Spleen (tissue), 11 donors: ENCODE data around the gene SNRPA1. TPM values are rescaled to one million over a fixed set of nuclear protein-coding genes. Genes with fewer than 3 reads are reported as not detected.
A peak's percentile ranks its signal among the peaks of the same experiment; 100 is the strongest.

Experiments used
- DNase-seq: peaks from one replicate; pipeline ENCODE4 v3.0.0-alpha.2; 2020
- H3K27ac ChIP-seq, 8 donors: fragments of 200-600 bp; sonication (generic) in 7 of 8; 1 replicate in 4 of 8; 2 replicates in 4 of 8; pipeline versions ENCODE4 v1.5.0 to v1.8.0; 2016 to 2021; ENCODE audit warnings: inconsistent platforms in 4 of 8, mild to moderate bottlenecking in 4 of 8, moderate library complexity in 1 of 8
- H3K27me3 ChIP-seq, 7 donors: fragments of 200-600 bp; sonication (generic) in 6 of 7; replicated peaks in 1 of 7; 1 replicate in 4 of 7; 2 replicates in 3 of 7; pipeline versions ENCODE4 v1.5.0 to v1.8.0; 2016 to 2021; ENCODE audit warnings: inconsistent platforms in 3 of 7, mild to moderate bottlenecking in 1 of 7
- H3K36me3 ChIP-seq, 6 donors: fragments of 200-600 bp; sonication (generic) in 5 of 6; 1 replicate in 4 of 6; 2 replicates in 2 of 6; pipeline versions ENCODE4 v1.5.0 to v1.8.0; 2016 to 2021; ENCODE audit warnings: inconsistent platforms in 2 of 6
- H3K4me1 ChIP-seq, 6 donors: fragments of 200-600 bp; sonication (generic) in 5 of 6; 1 replicate in 3 of 6; 2 replicates in 3 of 6; pipeline versions ENCODE4 v1.5.0 to v1.8.0; 2016 to 2021; ENCODE audit warnings: inconsistent platforms in 3 of 6
- H3K4me3 ChIP-seq, 8 donors: fragments of 200-600 bp; sonication (generic) in 7 of 8; 1 replicate in 4 of 8; 2 replicates in 4 of 8; pipeline versions ENCODE4 v1.5.0 to v1.8.0; 2016 to 2021; ENCODE audit warnings: inconsistent platforms in 4 of 8, mild to moderate bottlenecking in 4 of 8, moderate library complexity in 2 of 8
- H3K9me3 ChIP-seq, 8 donors: fragments of 200-600 bp; sonication (generic) in 7 of 8; 1 replicate in 4 of 8; 2 replicates in 4 of 8; pipeline versions ENCODE4 v1.5.0 to v1.8.0; 2016 to 2021; ENCODE audit warnings: inconsistent platforms in 4 of 8
- CTCF ChIP-seq, 11 experiments: fragments of 200-600 bp in 7 of 11; fragments of 450-650 bp in 4 of 11; sonication (generic) in 4 of 11; IDR thresholded peaks in 8 of 11; conservative IDR thresholded peaks in 3 of 11; 1 replicate in 7 of 11; 2 replicates in 4 of 11; pipeline versions ENCODE4 v1.4.0 to v1.8.0; 2016 to 2021; ENCODE audit warnings: antibody characterized with exemption in 11 of 11, inconsistent platforms in 4 of 11, mild to moderate bottlenecking in 1 of 11
- POLR2A ChIP-seq, 3 donors: fragments of 450-650 bp; IDR thresholded peaks; one replicate each; pipeline ENCODE4 v1.5.1; 2017; ENCODE audit warnings: antibody characterized with exemption in 3 of 3, mild to moderate bottlenecking in 1 of 3
- POLR2AphosphoS5 ChIP-seq, 3 donors: sonication (generic); formaldehyde crosslinking; IDR thresholded peaks; one replicate each; pipeline ENCODE4 v1.5.1; 2017; ENCODE audit warnings: antibody characterized with exemption in 3 of 3
- WGBS, 5 donors: extraction: QIAGEN DNeasy Blood & Tissue Kit in 3 of 5; methylation state at CpG; one replicate each; pipeline versions ENCODE4 v1.1.5 to v1.1.7; 2013 to 2018; 5-methylcytosine and 5-hydroxymethylcytosine counted together
- intact Hi-C: fragments of 100-400 bp; cut with DNase I; formaldehyde crosslinking; loops from one replicate; pipeline ENCODE4 v1.15.0; 2023; ENCODE audit warnings: low total_unique reads
- polyA plus RNA-seq, 3 donors: library from polyadenylated mRNA; stranded (reverse); fragments of 200-250 nt; gene quantifications; one replicate each; pipeline ENCODE4 v1.2.1, GENCODE V29; 2013
- total RNA-seq, 7 donors: library from RNA; depleted of rRNA in 3 of 7; stranded (reverse); fragments of >200 nt in 3 of 7; fragmentation: NEBNext Ultra II Directional in 4 of 7; extraction: Animal tissue kit (Norgen Biotek cat#: 25700) in 4 of 7; gene quantifications; one replicate each; pipeline versions ENCODE4 v1.1.0 to v1.2.1, GENCODE V29; 2016 to 2021
- donor health status: healthy with polysubstance abuse.
- donor health status: DM: no; HTN: no; CAD: no; lungs with moderate emphysema.
- donor health status: DM: no; HTN: no; CAD: no.
- donor health status: Bipolar disorder and iron deficiency.
- donor health status: healthy.
- donor health status: DM: no; HTN: no; CAD: no.
- donor health status: DM: yes; HTN: yes; CAD: no.

The SNRPA1 gene
- total and polyA plus RNA-seq, 10 donors = 56.2 to 85.4 (median 74.6) TPM

GRCh38 chr15:101248274-101248673 is 46.8 kb downstream of the SNRPA1 start:
- H3K27ac ChIP-seq = peak overlapping the region in 6 of 8 donors; percentile 11 to 90 (median 50)
- peaks cover 46 to 88% (median 85%) of the 10 kb centered on the region in 6 donors for H3K4me1 ChIP-seq
- no peak for TF ChIP-seq POLR2A (IDR thresholded peaks at IDR 0.05)
- no peak for DNase-seq
- H3K27me3 ChIP-seq = no peaks in the 10 kb centered on the region
- 62 to 67% (median 65%) methylated on average over 3 of the region's 3 CpGs for WGBS, 5 donors
- H3K36me3 ChIP-seq = peaks cover 0 to 4% (median 0%) of the 10 kb centered on the region in 6 donors
- intact Hi-C loops = no loop called here
- no peaks in the 10 kb centered on the region for H3K9me3 ChIP-seq
- H3K4me3 ChIP-seq = no peak overlapping the region

DNA sequence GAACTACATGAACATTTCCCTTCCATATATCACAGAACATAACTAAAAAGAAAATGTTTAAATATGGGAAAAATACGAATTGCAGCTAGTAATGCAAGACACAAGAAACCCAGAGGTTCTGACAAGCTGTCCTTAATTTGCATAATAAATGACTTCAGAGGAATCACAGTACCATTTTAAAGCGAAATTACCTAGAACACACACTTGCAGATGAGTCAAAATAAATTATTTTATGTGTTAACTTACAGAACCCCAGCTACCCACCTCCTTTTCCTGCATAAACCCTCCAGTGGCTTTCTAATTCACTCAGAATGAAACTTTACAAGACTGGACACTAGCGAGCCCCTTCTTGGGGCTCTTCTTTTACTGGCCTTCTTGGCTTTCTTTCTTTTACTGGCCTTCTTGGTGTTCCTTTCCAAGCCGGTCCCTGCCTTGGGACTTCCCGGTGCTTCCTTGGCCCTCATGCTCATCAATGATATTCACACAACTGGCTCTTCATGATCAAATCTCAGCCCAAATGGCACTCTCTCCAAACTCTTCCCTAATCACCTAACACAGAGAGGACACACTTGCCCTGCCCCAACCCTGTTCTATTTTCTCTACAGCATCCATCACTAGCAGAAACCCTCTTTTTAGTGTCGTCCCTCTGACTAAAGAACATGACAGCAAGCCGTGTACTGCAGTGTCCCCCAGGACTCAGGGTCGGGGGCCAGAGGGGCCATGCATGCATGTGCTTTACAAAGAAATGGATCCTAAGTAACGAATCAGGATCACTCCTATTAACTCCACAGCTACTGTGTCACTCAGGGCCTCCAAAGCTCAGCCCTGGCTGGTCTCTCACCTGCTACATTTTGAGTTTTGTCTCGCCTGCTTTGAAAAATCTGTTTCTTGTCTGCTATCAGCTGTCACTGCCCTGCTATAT is 48.0 kb downstream of the SNRPA1 start:
- H3K27me3 ChIP-seq = no peaks in the 10 kb centered on the region
- H3K27ac ChIP-seq = peak overlapping the region; percentile 1 to 90 (median 71)
- WGBS, 5 donors = 74 to 81% (median 75%) methylated on average over 10 of the region's 10 CpGs
- no peak for TF ChIP-seq POLR2AphosphoS5 (IDR thresholded peaks at IDR 0.05)
- H3K9me3 ChIP-seq = no peaks in the 10 kb centered on the region
- H3K4me3 ChIP-seq = peak overlapping the region in 1 of 8 donors; percentile 37
- peaks cover 51 to 89% (median 87%) of the 10 kb centered on the region in 6 donors for H3K4me1 ChIP-seq
- DNase-seq = peak; percentile 64
- intact Hi-C loops = no loop called here
- peaks cover 0 to 4% (median 0%) of the 10 kb centered on the region in 6 donors for H3K36me3 ChIP-seq

GRCh38 chr15:101246391-101246790 is 48.7 kb downstream of the SNRPA1 start:
- WGBS, 5 donors = 32 to 54% (median 37%) methylated on average over 6 of the region's 6 CpGs
- Histone ChIP-seq H3K4me1 (peaks cover 58 to 96% (median 93%) of the 10 kb centered on the region in 6 donors), H3K4me3 (peak overlapping the region in 1 of 8 donors; percentile 37), H3K9me3 (no peaks in the 10 kb centered on the region), H3K27ac (peak overlapping the region; percentile 1 to 90 (median 71)), H3K36me3 (peaks cover 0 to 4% (median 0%) of the 10 kb centered on the region in 6 donors), H3K27me3 (no peaks in the 10 kb centered on the region)
- DNase-seq = no peak
- intact Hi-C loops = no loop called here
- no peak for TF ChIP-seq POLR2AphosphoS5 (IDR thresholded peaks at IDR 0.05)
- TF ChIP-seq POLR2A (IDR thresholded peaks at IDR 0.05) = no peak
- no peak for TF ChIP-seq CTCF (IDR thresholded peaks at IDR 0.05 in 8 of 11, conservative IDR thresholded peaks at IDR 0.05 in 3 of 11)

DNA sequence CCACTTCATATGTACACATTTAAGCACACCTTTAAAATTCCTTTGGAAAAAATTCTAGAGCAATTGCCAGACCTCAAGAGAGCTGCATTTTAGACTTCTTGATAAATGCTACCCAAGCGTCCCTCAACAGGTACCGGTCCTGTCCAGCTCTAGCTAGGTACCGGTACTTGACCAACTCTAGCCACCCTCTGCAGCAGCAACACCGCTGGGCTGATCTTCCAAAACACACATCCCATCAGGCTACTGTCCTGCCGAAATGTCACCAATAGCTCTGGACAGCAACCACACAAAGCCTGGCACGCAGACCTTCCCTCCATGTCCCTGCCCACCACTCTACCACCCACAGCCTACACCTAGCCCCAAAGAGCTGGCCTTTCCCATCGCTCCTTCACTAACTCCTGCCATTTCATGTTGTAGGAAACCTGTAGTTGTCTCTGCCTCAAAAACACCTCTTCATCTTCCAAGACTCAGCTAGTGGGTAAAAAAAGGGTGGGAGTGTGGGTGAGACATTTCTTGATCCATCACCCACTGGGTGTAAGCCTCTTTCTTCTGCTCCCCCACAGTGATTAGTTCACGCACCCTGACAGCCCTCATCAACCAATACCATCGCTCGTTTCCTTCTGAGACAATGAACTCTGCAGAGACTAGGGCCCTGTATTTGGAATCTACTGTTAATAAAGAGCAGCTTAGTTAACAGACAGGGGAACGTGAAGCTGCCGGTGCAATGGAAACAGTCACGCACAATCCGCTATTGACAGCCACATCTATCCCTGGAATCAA is 50.0 kb downstream of the SNRPA1 start:
- Histone ChIP-seq H3K36me3 (peaks cover 0 to 4% (median 0%) of the 10 kb centered on the region in 6 donors), H3K27ac (peak overlapping the region in 7 of 8 donors; percentile 72 to 90 (median 87)), H3K4me3 (peak overlapping the region in 1 of 8 donors; percentile 66), H3K27me3 (no peaks in the 10 kb centered on the region), H3K4me1 (peaks cover 68 to 100% (median 98%) of the 10 kb centered on the region in 6 donors), H3K9me3 (no peaks in the 10 kb centered on the region)
- intact Hi-C loops = no loop called here
- DNase-seq = peak; percentile 53
- WGBS, 5 donors = 90 to 97% (median 95%) methylated on average over 14 of the region's 14 CpGs
- no peak for TF ChIP-seq POLR2AphosphoS5 (IDR thresholded peaks at IDR 0.05)
- TF ChIP-seq POLR2A (IDR thresholded peaks at IDR 0.05) = no peak
- no peak for TF ChIP-seq CTCF (IDR thresholded peaks at IDR 0.05 in 8 of 11, conservative IDR thresholded peaks at IDR 0.05 in 3 of 11)
